NCI-H82 treated with DMSO at 0.1 percent for 48 hours (cell line): ENCODE measurements around the gene SSBP4.

Experiments
- DNase-seq: peaks from one replicate; lab custom pipeline; 2025; ENCODE audit not compliant: unreplicated experiment; lab: John Stamatoyannopoulos, UW

Gene SSBP4

GRCh38 chr19:18481505-18482222 lies 62.5 kb downstream of the SSBP4 start:
- no peak for DNase-seq

GRCh38 chr19:18483119-18483890 lies 64.1 kb downstream of the SSBP4 start:
- DNase-seq = no peak
